Astrocyte (in vitro differentiated cells and primary cell): ENCODE results near the gene THG1L.
"Not testable (repeated sequence)": the region's sequence is repeated elsewhere in the genome, so short reads cannot be mapped to it uniquely, and the experiment has no call there.

Experiments
- CTCF ChIP-seq: IDR thresholded peaks from 2 replicates; pipeline ENCODE4 v1.5.1; 2011; ENCODE audit warnings: low read depth, mild to moderate bottlenecking, inconsistent platforms, low read length, moderate library complexity; ENCODE audit not compliant: insufficient read depth
- EZH2 ChIP-seq: IDR thresholded peaks from 2 replicates; pipeline ENCODE4 v1.6.1; 2012; ENCODE audit warnings: mild to moderate bottlenecking, low read length, inconsistent platforms; ENCODE audit not compliant: insufficient read depth

GRCh38 chr5:157696154-157696553 lies 35.1 kb upstream of the THG1L start:
- not testable (repeated sequence) for TF ChIP-seq CTCF, EZH2
